ENCODE data around the gene PAM. TPM values are rescaled to one million over a fixed set of nuclear protein-coding genes. Genes with fewer than 3 reads are reported as not detected.

PAM gene
- total and polyA plus RNA-seq, 8 donors, result 27.4 to 322 (median 93.9) TPM

- intact Hi-C loops (cut with DNase I; ENCODE audit: low total_unique reads), result no loop called here
Measured at GRCh38 chr5:102753889-102754766, 977 bp upstream of the PAM start.

GRCh38 chr5:102755686-102756371 is 724 bp downstream of the PAM start:
- peaks cover 0 to 9% (median 0%) of the 10 kb centered on the region in 3 donors for H3K27me3 ChIP-seq
- peak overlapping the region; percentile 64 to 80 (median 72) for H3K4me3 ChIP-seq
- peak overlapping the region; percentile 48 to 86 (median 78) for H3K27ac ChIP-seq
- TF ChIP-seq POLR2A (IDR thresholded peaks at IDR 0.05) (no peak), CTCF (IDR thresholded peaks at IDR 0.05) (no peak), EP300 (IDR thresholded peaks at IDR 0.05) (peak; percentile 4), POLR2AphosphoS5 (IDR thresholded peaks at IDR 0.05) (peak; percentile 51 to 68 (median 59))
- intact Hi-C loops (cut with DNase I; ENCODE audit: low total_unique reads), result no loop called here
- no peaks in the 10 kb centered on the region for H3K9me3 ChIP-seq
- peaks cover 8 to 49% (median 31%) of the 10 kb centered on the region in 4 donors for H3K4me1 ChIP-seq
- peak; percentile 68 to 92 for DNase-seq
- H3K36me3 ChIP-seq, result no peaks in the 10 kb centered on the region
- 0 to 1% (median 1%) methylated on average over 26 to 29 of the region's 29 CpGs for WGBS, 5 donors

More at GRCh38 chr5:102753889-102754766, 977 bp upstream of the PAM start:
- peaks cover 8 to 34% (median 23%) of the 10 kb centered on the region in 4 donors for H3K4me1 ChIP-seq
- H3K27ac ChIP-seq, result peak overlapping the region in 4 of 5 donors; percentile 57 to 86 (median 78)
- H3K9me3 ChIP-seq, result no peaks in the 10 kb centered on the region
- H3K4me3 ChIP-seq, result peak overlapping the region; percentile 64 to 80 (median 72)
- no peaks in the 10 kb centered on the region for H3K36me3 ChIP-seq
- no peak for TF ChIP-seq EP300 (IDR thresholded peaks at IDR 0.05)
- DNase-seq, result no peak
- WGBS, 5 donors, result 15 to 23% (median 19%) methylated on average over 32 of the region's 32 CpGs
- peaks cover 0 to 9% (median 0%) of the 10 kb centered on the region in 3 donors for H3K27me3 ChIP-seq

GRCh38 chr5:102758576-102758975 is 3.5 kb downstream of the PAM start:
- TF ChIP-seq POLR2A (IDR thresholded peaks at IDR 0.05) (no peak), EP300 (IDR thresholded peaks at IDR 0.05) (no peak), POLR2AphosphoS5 (IDR thresholded peaks at IDR 0.05) (no peak), CTCF (IDR thresholded peaks at IDR 0.05) (no peak)
- intact Hi-C loops (cut with DNase I; ENCODE audit: low total_unique reads), result no loop called here
- Histone ChIP-seq H3K4me3 (no peak overlapping the region), H3K27me3 (peaks cover 0 to 8% (median 0%) of the 10 kb centered on the region in 3 donors), H3K9me3 (no peaks in the 10 kb centered on the region), H3K36me3 (no peaks in the 10 kb centered on the region), H3K27ac (peak overlapping the region in 2 of 5 donors; percentile 4 to 32), H3K4me1 (peaks cover 17 to 77% (median 47%) of the 10 kb centered on the region in 4 donors)
- DNase-seq, result no peak

GRCh38 chr5:102759289-102759688 is 4.2 kb downstream of the PAM start:
- no peaks in the 10 kb centered on the region for H3K36me3 ChIP-seq
- no peaks in the 10 kb centered on the region for H3K9me3 ChIP-seq
- TF ChIP-seq POLR2A (IDR thresholded peaks at IDR 0.05), result no peak
- no peak for TF ChIP-seq POLR2AphosphoS5 (IDR thresholded peaks at IDR 0.05)
- TF ChIP-seq CTCF (IDR thresholded peaks at IDR 0.05), result no peak
- TF ChIP-seq EP300 (IDR thresholded peaks at IDR 0.05), result no peak
- intact Hi-C loops (cut with DNase I; ENCODE audit: low total_unique reads), result no loop called here
- H3K4me1 ChIP-seq, result peaks cover 12 to 71% (median 41%) of the 10 kb centered on the region in 4 donors
- H3K27me3 ChIP-seq, result peaks cover 0 to under 1% (median 0%) of the 10 kb centered on the region in 3 donors
- WGBS, 5 donors, result 91 to 97% (median 96%) methylated on average over 1 of the region's 1 CpG
- H3K27ac ChIP-seq, result peak overlapping the region in 1 of 5 donors; percentile 32
- no peak overlapping the region for H3K4me3 ChIP-seq
- no peak for DNase-seq
